Smooth muscle cell (in vitro differentiated cells): ENCODE results near the gene PPIE. TPM values are rescaled to one million over a fixed set of nuclear protein-coding genes. Genes with fewer than 3 reads are reported as not detected.

Experiments
- DNase-seq: peaks from one replicate; lab custom pipeline; 2025; ENCODE audit not compliant: unreplicated experiment; lab: John Stamatoyannopoulos, UW
- H2AFZ ChIP-seq: fragments of 200-600 bp; sonication (generic); 2 replicates; pipeline ENCODE4 v1.6.0; 2016; ENCODE audit warnings: antibody characterized with exemption, low read depth, mild to moderate bottlenecking
- H3F3A ChIP-seq: fragments of 200-600 bp; sonication (generic); 2 replicates; pipeline ENCODE4 v1.6.0; 2017; ENCODE audit warnings: antibody characterized with exemption, low read depth
- H3K27ac ChIP-seq: fragments of 200-600 bp; sonication (generic); 2 replicates; pipeline ENCODE4 v1.5.1; 2016; ENCODE audit warnings: low read depth, mild to moderate bottlenecking
- H3K27me3 ChIP-seq: fragments of 200-600 bp; sonication (generic); 2 replicates; pipeline ENCODE4 v1.6.1; 2016; ENCODE audit warnings: low read depth, mild to moderate bottlenecking
- H3K36me3 ChIP-seq: fragments of 200-600 bp; sonication (generic); 2 replicates; pipeline ENCODE4 v1.5.1; 2016; ENCODE audit warnings: low read depth
- H3K4me1 ChIP-seq: fragments of 200-600 bp; sonication (generic); 2 replicates; pipeline ENCODE4 v1.5.1; 2016; ENCODE audit warnings: low read depth
- H3K4me2 ChIP-seq: fragments of 200-600 bp; sonication (generic); 2 replicates; pipeline ENCODE4 v1.6.0; 2016; ENCODE audit warnings: mild to moderate bottlenecking
- H3K4me3 ChIP-seq: fragments of 200-600 bp; sonication (generic); 2 replicates; pipeline ENCODE4 v1.5.1; 2016; ENCODE audit warnings: mild to moderate bottlenecking
- H3K79me2 ChIP-seq: fragments of 200-600 bp; sonication (generic); 2 replicates; pipeline ENCODE4 v1.6.0; 2016; ENCODE audit warnings: low read depth, mild to moderate bottlenecking
- H3K9ac ChIP-seq: fragments of 200-600 bp; sonication (generic); 2 replicates; pipeline ENCODE4 v1.6.0; 2016; ENCODE audit warnings: low read depth
- H3K9me3 ChIP-seq: fragments of 200-600 bp; sonication (generic); replicated peaks from 2 replicates; pipeline ENCODE4 v1.5.1; 2016; ENCODE audit warnings: low read depth
- H4K20me1 ChIP-seq: fragments of 200-600 bp; sonication (generic); 2 replicates; pipeline ENCODE4 v1.6.0; 2016; ENCODE audit warnings: low read depth
- WGBS: methylation state at CpG from one replicate; pipeline ENCODE4 v1.1.7; 2016; ENCODE audit warnings: low lambda C conversion rate; 5-methylcytosine and 5-hydroxymethylcytosine counted together
- polyA plus RNA-seq: library from polyadenylated mRNA; unstranded; fragments of >200 nt; fragmentation: Nextera tagmentation; extraction: Ambion mirVana; gene quantifications from 2 replicates; pipeline ENCODE4 v1.2.1, GENCODE V29; 2016
- total RNA-seq: library from RNA; depleted of rRNA; stranded (reverse); fragments of >200 nt; gene quantifications from 2 replicates; pipeline ENCODE4 v1.2.3, GENCODE V29; 2014
- TF ChIP-seq, protein P1 (sequence below): fragments of 200-600 bp; sonication (generic); IDR thresholded peaks from 2 replicates; pipeline ENCODE4 v1.5.1; 2017; ENCODE audit warnings: borderline replicate concordance, mild to moderate bottlenecking, antibody characterized with exemption; ENCODE audit not compliant: insufficient read depth, poor library complexity, severe bottlenecking

The PPIE gene
- total and polyA plus RNA-seq, 2 experiments from 2014 or later: 47.8 to 62.0 TPM

DNA sequence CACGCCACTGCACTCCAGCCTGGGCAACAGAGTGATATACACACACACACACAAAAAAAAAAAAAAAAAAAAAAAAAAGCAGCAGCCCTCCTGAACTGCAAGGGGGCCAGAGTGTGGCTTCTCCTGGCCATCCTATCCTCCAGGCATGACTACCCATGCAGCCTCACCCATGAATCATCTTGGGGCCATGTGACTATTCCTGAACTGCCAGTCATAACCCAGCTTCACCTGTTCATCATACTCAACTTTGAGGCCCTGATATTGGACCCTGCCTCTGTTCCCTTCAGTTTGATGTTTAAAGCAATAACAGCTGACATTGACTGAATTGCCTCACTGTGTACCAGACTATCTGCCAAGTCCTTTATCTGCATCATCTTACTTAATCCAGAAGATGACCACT, 44.7 kb upstream of the PPIE start:
- H3K27ac ChIP-seq: no peak overlapping the region
- no peaks in the 10 kb centered on the region for H3K9me3 ChIP-seq
- peaks cover 99% of the 10 kb centered on the region for H3K27me3 ChIP-seq
- no peaks in the 10 kb centered on the region for H3K79me2 ChIP-seq
- no peaks in the 10 kb centered on the region for H3F3A ChIP-seq
- no peaks in the 10 kb centered on the region for H4K20me1 ChIP-seq
- H3K4me3 ChIP-seq: no peak overlapping the region
- no peak overlapping the region for H3K4me2 ChIP-seq
- no peak for DNase-seq
- peaks cover 7% of the 10 kb centered on the region for H3K4me1 ChIP-seq
- 75% methylated on average over 1 of the region's 1 CpG for WGBS
- TF ChIP-seq, protein P1, sequence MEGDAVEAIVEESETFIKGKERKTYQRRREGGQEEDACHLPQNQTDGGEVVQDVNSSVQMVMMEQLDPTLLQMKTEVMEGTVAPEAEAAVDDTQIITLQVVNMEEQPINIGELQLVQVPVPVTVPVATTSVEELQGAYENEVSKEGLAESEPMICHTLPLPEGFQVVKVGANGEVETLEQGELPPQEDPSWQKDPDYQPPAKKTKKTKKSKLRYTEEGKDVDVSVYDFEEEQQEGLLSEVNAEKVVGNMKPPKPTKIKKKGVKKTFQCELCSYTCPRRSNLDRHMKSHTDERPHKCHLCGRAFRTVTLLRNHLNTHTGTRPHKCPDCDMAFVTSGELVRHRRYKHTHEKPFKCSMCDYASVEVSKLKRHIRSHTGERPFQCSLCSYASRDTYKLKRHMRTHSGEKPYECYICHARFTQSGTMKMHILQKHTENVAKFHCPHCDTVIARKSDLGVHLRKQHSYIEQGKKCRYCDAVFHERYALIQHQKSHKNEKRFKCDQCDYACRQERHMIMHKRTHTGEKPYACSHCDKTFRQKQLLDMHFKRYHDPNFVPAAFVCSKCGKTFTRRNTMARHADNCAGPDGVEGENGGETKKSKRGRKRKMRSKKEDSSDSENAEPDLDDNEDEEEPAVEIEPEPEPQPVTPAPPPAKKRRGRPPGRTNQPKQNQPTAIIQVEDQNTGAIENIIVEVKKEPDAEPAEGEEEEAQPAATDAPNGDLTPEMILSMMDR: no peak
- no peak overlapping the region for H2AFZ ChIP-seq
- H3K36me3 ChIP-seq: no peaks in the 10 kb centered on the region
- H3K9ac ChIP-seq: no peak overlapping the region

DNA sequence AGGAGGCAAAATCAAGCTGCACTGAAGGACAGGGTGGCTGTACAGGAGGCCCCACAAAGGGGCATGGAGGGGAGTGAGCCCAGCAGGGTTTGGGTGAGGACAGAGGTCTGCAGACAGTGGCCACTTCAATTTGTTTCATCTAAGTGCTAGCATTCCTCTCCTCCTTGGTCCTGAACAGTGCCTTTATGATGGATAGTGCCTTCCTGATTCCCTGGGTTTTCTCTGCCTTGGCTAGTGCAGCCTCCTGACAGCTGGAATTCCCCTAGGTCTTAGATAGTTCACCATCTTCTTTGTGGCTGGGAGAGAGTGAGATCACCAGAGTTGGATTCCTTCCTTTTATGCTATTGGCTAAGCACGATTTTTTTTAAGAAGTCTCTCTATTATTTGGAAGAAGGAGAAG, 43.7 kb upstream of the PPIE start:
- Histone ChIP-seq H3K9me3 (no peaks in the 10 kb centered on the region), H3K4me3 (no peak overlapping the region), H3K27ac (no peak overlapping the region), H3K27me3 (peaks cover 99% of the 10 kb centered on the region), H2AFZ (no peak overlapping the region), H4K20me1 (no peaks in the 10 kb centered on the region), H3K36me3 (no peaks in the 10 kb centered on the region), H3K4me1 (peaks cover 7% of the 10 kb centered on the region), H3K4me2 (no peak overlapping the region), H3K79me2 (no peaks in the 10 kb centered on the region), H3K9ac (no peak overlapping the region), H3F3A (no peaks in the 10 kb centered on the region)
- TF ChIP-seq, protein P1: no peak
- 25% methylated on average over 1 of the region's 1 CpG for WGBS
- no peak for DNase-seq

DNA sequence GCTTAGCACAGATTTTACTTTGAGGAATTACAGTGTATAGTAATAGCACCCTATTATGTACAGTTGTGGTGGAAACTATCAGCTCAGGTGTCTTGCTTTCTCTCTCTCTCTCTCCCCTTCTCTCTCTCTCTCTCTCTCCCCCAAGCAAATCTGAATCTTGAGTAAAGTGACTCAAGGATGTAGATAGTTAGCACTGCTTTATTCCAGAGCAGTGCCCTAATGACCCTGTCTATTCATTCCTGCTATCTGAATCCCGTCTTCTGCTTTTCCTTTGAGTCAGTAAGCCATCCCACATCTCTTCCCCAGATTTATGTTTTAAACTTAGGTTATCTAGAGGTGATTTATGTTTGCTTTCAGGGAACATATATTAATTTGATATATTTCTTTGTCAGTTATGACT, 42.2 kb upstream of the PPIE start:
- Histone ChIP-seq H3K4me1 (peaks cover 11% of the 10 kb centered on the region), H3K36me3 (no peaks in the 10 kb centered on the region), H3K79me2 (no peaks in the 10 kb centered on the region), H3K27ac (no peak overlapping the region), H2AFZ (no peak overlapping the region), H3K9ac (no peak overlapping the region), H3K4me2 (no peak overlapping the region), H3F3A (no peaks in the 10 kb centered on the region), H3K27me3 (peaks cover 94% of the 10 kb centered on the region), H3K4me3 (no peak overlapping the region), H3K9me3 (no peaks in the 10 kb centered on the region), H4K20me1 (no peaks in the 10 kb centered on the region)
- DNase-seq: no peak
- WGBS: 35% methylated on average over 1 of the region's 1 CpG
- TF ChIP-seq, protein P1: no peak

DNA sequence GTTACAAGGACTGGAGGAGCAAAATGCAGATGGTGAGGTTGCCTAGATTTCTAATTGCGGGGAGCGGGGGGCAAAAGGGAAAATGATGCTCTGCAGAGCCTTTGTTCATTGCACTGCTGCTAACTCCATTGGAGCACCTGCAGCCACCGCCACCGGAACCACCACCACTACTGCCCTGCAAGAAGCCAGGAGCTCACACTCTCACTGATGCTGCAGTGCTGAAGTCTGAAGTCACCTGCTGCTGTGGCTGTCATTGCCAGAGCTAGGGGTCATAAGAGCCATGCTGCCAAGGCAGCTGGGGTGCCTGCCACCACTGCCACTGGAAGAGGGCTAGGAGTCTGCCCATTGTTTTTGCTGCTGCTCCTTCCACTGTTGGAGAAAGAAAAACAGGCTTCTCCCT, 40.1 kb upstream of the PPIE start:
- H3K27me3 ChIP-seq: peaks cover 87% of the 10 kb centered on the region
- H3K79me2 ChIP-seq: no peaks in the 10 kb centered on the region
- H3K4me1 ChIP-seq: peaks cover 8% of the 10 kb centered on the region
- H3K4me2 ChIP-seq: no peak overlapping the region
- no peaks in the 10 kb centered on the region for H3K36me3 ChIP-seq
- no peak overlapping the region for H3K27ac ChIP-seq
- no peaks in the 10 kb centered on the region for H3K9me3 ChIP-seq
- no peaks in the 10 kb centered on the region for H4K20me1 ChIP-seq
- no peak overlapping the region for H3K4me3 ChIP-seq
- TF ChIP-seq, protein P1: no peak
- no peak for DNase-seq
- WGBS: 80% methylated on average over 4 of the region's 4 CpGs
- no peak overlapping the region for H2AFZ ChIP-seq
- H3F3A ChIP-seq: no peaks in the 10 kb centered on the region
- no peak overlapping the region for H3K9ac ChIP-seq
